Trophoblast cell (in vitro differentiated cells and primary cell): ENCODE results near the gene CLCF1.

ENCODE experiments used
- DNase-seq, 2 donors: peaks; one replicate each; pipeline ENCODE4 v3.0.0-alpha.2; 2016
- H2AFZ ChIP-seq: 2 replicates; pipeline ENCODE4 v1.6.1; 2013; ENCODE audit warnings: low read length, moderate library complexity, mild to moderate bottlenecking; ENCODE audit not compliant: insufficient read depth, poor library complexity
- H2AK5ac ChIP-seq: 2 replicates; pipeline ENCODE4 v1.6.1; 2013; ENCODE audit warnings: mild to moderate bottlenecking, low read length
- H2BK120ac ChIP-seq: 2 replicates; pipeline ENCODE4 v1.6.1; 2013; ENCODE audit warnings: low read length, mild to moderate bottlenecking, moderate library complexity; ENCODE audit not compliant: insufficient read depth, poor library complexity
- H2BK12ac ChIP-seq: 2 replicates; pipeline ENCODE4 v1.6.1; 2013; ENCODE audit warnings: mild to moderate bottlenecking, low read length, moderate library complexity
- H2BK5ac ChIP-seq: 2 replicates; pipeline ENCODE4 v1.6.1; 2013; ENCODE audit warnings: low read length, low read depth, moderate library complexity, mild to moderate bottlenecking; ENCODE audit not compliant: poor library complexity
- H3K14ac ChIP-seq: 2 replicates; pipeline ENCODE4 v1.6.1; 2013; ENCODE audit warnings: mild to moderate bottlenecking, low read length
- H3K18ac ChIP-seq: 2 replicates; pipeline ENCODE4 v1.6.1; 2013; ENCODE audit warnings: mild to moderate bottlenecking, low read length
- H3K23ac ChIP-seq: 2 replicates; pipeline ENCODE4 v1.6.1; 2013; ENCODE audit warnings: low read length
- H3K27ac ChIP-seq: 2 replicates; pipeline ENCODE4 v1.5.1; 2013; ENCODE audit warnings: low read depth, mild to moderate bottlenecking, inconsistent platforms, low read length, moderate library complexity
- H3K27me3 ChIP-seq: 2 replicates; pipeline ENCODE4 v1.6.1; 2013; ENCODE audit warnings: inconsistent platforms, mild to moderate bottlenecking, low read length, moderate library complexity; ENCODE audit not compliant: insufficient read depth
- H3K36me3 ChIP-seq, 2 experiments: 1 replicate in 1 of 2; 2 replicates in 1 of 2; pipeline ENCODE4 v1.6.1; 2013; ENCODE audit warnings: low read length in 2 of 2, mild to moderate bottlenecking in 2 of 2, moderate library complexity in 1 of 2; ENCODE audit not compliant: insufficient read depth in 2 of 2, control insufficient read depth in 1 of 2
- H3K4ac ChIP-seq: 2 replicates; pipeline ENCODE4 v1.6.1; 2013; ENCODE audit warnings: low read depth, mild to moderate bottlenecking, low read length, moderate library complexity
- H3K4me1 ChIP-seq, 2 experiments: 1 replicate in 1 of 2; 2 replicates in 1 of 2; pipeline ENCODE4 v1.6.1; 2013; ENCODE audit warnings: low read length in 2 of 2, mild to moderate bottlenecking in 2 of 2, moderate library complexity in 1 of 2; ENCODE audit not compliant: insufficient read depth in 2 of 2, control insufficient read depth in 1 of 2
- H3K4me2 ChIP-seq: 2 replicates; pipeline ENCODE4 v1.6.1; 2013; ENCODE audit warnings: inconsistent platforms, mild to moderate bottlenecking, low read length, moderate library complexity
- H3K4me3 ChIP-seq: 2 replicates; pipeline ENCODE4 v1.5.1; 2013; ENCODE audit warnings: mild to moderate bottlenecking, low read depth, low read length, inconsistent platforms
- H3K79me1 ChIP-seq: one replicate; pipeline ENCODE4 v1.6.1; 2013; ENCODE audit warnings: low read length
- H3K79me2 ChIP-seq: 2 replicates; pipeline ENCODE4 v1.6.1; 2013; ENCODE audit warnings: low read length, mild to moderate bottlenecking; ENCODE audit not compliant: control insufficient read depth, insufficient read depth, poor library complexity
- H3K9ac ChIP-seq: 2 replicates; pipeline ENCODE4 v1.6.1; 2013; ENCODE audit warnings: mild to moderate bottlenecking, low read length
- H3K9me3 ChIP-seq: 2 replicates; pipeline ENCODE4 v1.6.1; 2013; ENCODE audit warnings: low read depth, mild to moderate bottlenecking, control low read depth, inconsistent platforms, low read length; ENCODE audit not compliant: insufficient read depth
- H4K12ac ChIP-seq: 2 replicates; pipeline ENCODE4 v1.6.1; 2013; ENCODE audit warnings: low read depth, mild to moderate bottlenecking, low read length, moderate library complexity
- H4K8ac ChIP-seq: 2 replicates; pipeline ENCODE4 v1.6.1; 2013; ENCODE audit warnings: low read depth, mild to moderate bottlenecking, low read length, moderate library complexity
- H4K91ac ChIP-seq: one replicate; pipeline ENCODE4 v1.6.1; 2013; ENCODE audit warnings: low read depth, mild to moderate bottlenecking, low read length, moderate library complexity
- WGBS: extraction: QIAGEN DNeasy Blood & Tissue Kit; methylation state at CpG from one replicate; pipeline ENCODE4 v1.1.7; 2013; ENCODE audit warnings: missing lambda C conversion rate; ENCODE audit not compliant: insufficient read length, insufficient coverage; ENCODE audit errors: extremely low coverage; 5-methylcytosine and 5-hydroxymethylcytosine counted together

CLCF1 gene

DNA sequence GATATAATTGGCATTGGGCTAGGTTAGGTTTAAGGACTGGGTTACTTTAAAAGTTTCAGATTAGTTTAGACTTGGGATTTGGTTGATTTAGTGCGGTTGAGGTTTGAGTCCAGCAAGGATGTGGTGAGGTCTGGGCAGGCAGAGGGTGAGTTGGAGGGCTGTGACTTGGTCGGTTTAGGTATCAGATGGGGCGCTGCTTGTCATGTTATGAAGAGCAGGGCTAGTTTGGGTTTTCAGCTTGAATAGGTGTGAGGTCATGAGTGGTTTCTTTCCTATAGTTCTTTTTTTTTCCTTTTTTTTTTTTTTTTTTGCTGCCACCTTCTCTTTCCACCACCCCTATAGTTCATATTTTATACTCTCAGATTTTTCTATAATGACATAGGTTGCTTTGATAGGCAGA lies 4.8 kb downstream of the CLCF1 start:
- peaks cover 4% of the 10 kb centered on the region for H3K9me3 ChIP-seq

DNA sequence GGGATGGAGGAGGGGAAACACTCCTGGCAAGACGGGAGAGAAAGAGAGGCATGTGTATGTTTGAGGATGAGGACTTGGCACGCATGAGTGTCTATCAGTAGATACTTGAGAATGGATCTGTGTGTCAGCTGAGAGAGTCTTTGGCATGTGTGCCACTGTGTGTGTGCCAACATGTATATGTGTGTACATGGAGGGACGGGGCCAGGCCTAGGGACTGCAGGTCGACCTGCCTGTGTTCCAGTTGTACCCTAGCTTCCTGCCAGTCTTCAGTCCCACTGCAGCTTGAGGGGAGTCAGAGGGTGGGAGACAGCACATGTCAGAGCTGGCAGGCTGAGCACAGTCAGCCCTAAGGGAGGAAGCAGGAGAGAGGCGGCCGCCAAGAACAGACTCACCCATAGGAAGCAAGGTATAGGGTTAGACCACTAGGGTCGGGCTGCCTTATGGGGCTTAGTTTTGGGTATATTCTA lies 5.6 kb downstream of the CLCF1 start:
- no CpG with 5 or more reads among the region's 7 CpGs for WGBS
- Histone ChIP-seq H3K9ac (no peak overlapping the region), H3K14ac (no peak overlapping the region)

More for the DNA sequence above, 4.8 kb downstream of the CLCF1 start:
- Histone ChIP-seq H3K14ac (no peak overlapping the region), H3K9ac (no peak overlapping the region), H3K27ac (no peak overlapping the region), H3K4ac (no peak overlapping the region), H3K79me1 (peaks cover 18% of the 10 kb centered on the region), H2BK5ac (no peak overlapping the region), H2AFZ (no peak overlapping the region), H3K18ac (no peak overlapping the region), H4K91ac (no peak overlapping the region), H4K8ac (no peak overlapping the region), H2BK120ac (no peak overlapping the region), H3K4me1 (peaks cover 30 to 31% of the 10 kb centered on the region in 2 experiments), H2BK12ac (no peak overlapping the region), H4K12ac (no peak overlapping the region), H3K79me2 (peaks cover 5% of the 10 kb centered on the region), H3K27me3 (no peaks in the 10 kb centered on the region), H3K23ac (no peak overlapping the region), H3K4me2 (no peak overlapping the region), H2AK5ac (no peak overlapping the region), H3K4me3 (no peak overlapping the region), H3K36me3 (peaks cover 4 to 9% of the 10 kb centered on the region in 2 experiments)
- DNase-seq: no peak
- WGBS: 100% methylated on average over 1 of the region's 3 CpGs

GRCh38 chr11:67366961-67367760 lies 6.2 kb downstream of the CLCF1 start:
- no CpG with 5 or more reads among the region's 25 CpGs for WGBS
- peak overlapping the region; percentile 10 for H2AFZ ChIP-seq
- peaks cover 4 to 9% of the 10 kb centered on the region in 2 experiments for H3K36me3 ChIP-seq

More for the DNA sequence above, 5.6 kb downstream of the CLCF1 start:
- DNase-seq: no peak
- H3K36me3 ChIP-seq: peaks cover 4 to 9% of the 10 kb centered on the region in 2 experiments
- H2BK120ac ChIP-seq: no peak overlapping the region
- no peak overlapping the region for H2BK5ac ChIP-seq
- peaks cover 4% of the 10 kb centered on the region for H3K9me3 ChIP-seq
- no peak overlapping the region for H3K18ac ChIP-seq
- peaks cover 12% of the 10 kb centered on the region for H3K79me1 ChIP-seq
- H4K91ac ChIP-seq: no peak overlapping the region
- no peak overlapping the region for H4K8ac ChIP-seq
- no peak overlapping the region for H2AFZ ChIP-seq
- H4K12ac ChIP-seq: no peak overlapping the region
- peaks cover 30 to 31% of the 10 kb centered on the region in 2 experiments for H3K4me1 ChIP-seq
- H3K27me3 ChIP-seq: no peaks in the 10 kb centered on the region
- H2BK12ac ChIP-seq: no peak overlapping the region
- H3K79me2 ChIP-seq: peaks cover 2% of the 10 kb centered on the region
- no peak overlapping the region for H3K4ac ChIP-seq
- H3K23ac ChIP-seq: no peak overlapping the region
- H3K27ac ChIP-seq: no peak overlapping the region
- H3K4me3 ChIP-seq: no peak overlapping the region
- no peak overlapping the region for H3K4me2 ChIP-seq
- H2AK5ac ChIP-seq: no peak overlapping the region

GRCh38 chr11:67366546-67366945 lies 6.9 kb downstream of the CLCF1 start:
- Histone ChIP-seq H4K8ac (no peak overlapping the region), H3K23ac (no peak overlapping the region), H2BK120ac (no peak overlapping the region), H3K79me1 (peaks cover 5% of the 10 kb centered on the region), H3K4me2 (no peak overlapping the region), H3K18ac (no peak overlapping the region), H2BK5ac (no peak overlapping the region), H3K27ac (no peak overlapping the region), H3K36me3 (peaks cover 4 to 9% of the 10 kb centered on the region in 2 experiments), H3K79me2 (no peaks in the 10 kb centered on the region), H3K4me1 (peaks cover 23 to 24% of the 10 kb centered on the region in 2 experiments), H3K27me3 (no peaks in the 10 kb centered on the region), H3K14ac (no peak overlapping the region), H2AFZ (no peak overlapping the region), H4K12ac (no peak overlapping the region), H4K91ac (no peak overlapping the region), H3K9me3 (peaks cover 4% of the 10 kb centered on the region), H3K9ac (no peak overlapping the region), H3K4ac (no peak overlapping the region), H2AK5ac (no peak overlapping the region), H2BK12ac (no peak overlapping the region), H3K4me3 (no peak overlapping the region)
- no peak for DNase-seq
- WGBS: no CpG with 5 or more reads among the region's 8 CpGs

More at GRCh38 chr11:67366961-67367760, 6.2 kb downstream of the CLCF1 start:
- Histone ChIP-seq H4K8ac (no peak overlapping the region), H3K23ac (no peak overlapping the region), H3K4me3 (no peak overlapping the region), H3K4me1 (peaks cover 29 to 30% of the 10 kb centered on the region in 2 experiments), H3K18ac (no peak overlapping the region), H2AK5ac (no peak overlapping the region), H3K27ac (no peak overlapping the region), H3K9ac (no peak overlapping the region), H2BK12ac (no peak overlapping the region), H3K9me3 (peaks cover 4% of the 10 kb centered on the region), H4K91ac (no peak overlapping the region), H3K4ac (no peak overlapping the region), H3K27me3 (no peaks in the 10 kb centered on the region), H3K79me1 (peaks cover 8% of the 10 kb centered on the region), H4K12ac (no peak overlapping the region), H2BK5ac (no peak overlapping the region), H2BK120ac (no peak overlapping the region), H3K79me2 (no peaks in the 10 kb centered on the region), H3K4me2 (no peak overlapping the region), H3K14ac (no peak overlapping the region)
- DNase-seq: no peak
